Embryonic facial prominence (tissue), 1 donor: ENCODE data around the gene ENO2.
"Not testable (repeated sequence)": the region's sequence is repeated elsewhere in the genome, so short reads cannot be mapped to it uniquely, and the experiment has no call there.

ENCODE experiments used
- DNase-seq: peaks from one replicate; pipeline ENCODE4 v3.0.0-alpha.2; 2016; ENCODE audit errors: extremely low spot score

Gene ENO2

DNA sequence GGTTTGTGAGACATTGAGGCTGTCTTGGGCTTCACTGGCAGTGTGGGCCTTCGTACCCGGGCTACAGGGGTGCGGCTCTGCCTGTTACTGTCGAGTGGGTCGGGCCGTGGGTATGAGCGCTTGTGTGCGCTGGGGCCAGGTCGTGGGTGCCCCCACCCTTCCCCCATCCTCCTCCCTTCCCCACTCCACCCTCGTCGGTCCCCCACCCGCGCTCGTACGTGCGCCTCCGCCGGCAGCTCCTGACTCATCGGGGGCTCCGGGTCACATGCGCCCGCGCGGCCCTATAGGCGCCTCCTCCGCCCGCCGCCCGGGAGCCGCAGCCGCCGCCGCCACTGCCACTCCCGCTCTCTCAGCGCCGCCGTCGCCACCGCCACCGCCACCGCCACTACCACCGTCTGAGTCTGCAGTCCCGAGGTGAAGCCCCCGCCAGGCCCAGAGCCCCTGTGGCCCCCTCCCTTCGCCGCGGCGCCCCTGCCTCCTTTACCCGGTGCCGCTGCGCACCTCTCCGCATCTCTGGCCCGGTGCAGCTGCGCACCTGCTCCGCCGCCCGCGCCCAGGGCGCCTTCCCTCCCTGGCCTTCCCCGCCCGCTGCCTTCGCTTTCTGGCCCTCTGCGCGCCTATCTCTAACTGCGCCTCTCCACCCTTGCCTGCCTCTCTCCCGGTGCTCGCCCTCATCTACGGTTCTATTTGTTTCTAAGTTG is at the start of gene ENO2:
ENO2 (plus strand) TSS at position 335 of the 701 bp plus-strand sequence. CDS start 1,253 bp downstream, outside the sequence.
- DNase-seq, result no peak

DNA sequence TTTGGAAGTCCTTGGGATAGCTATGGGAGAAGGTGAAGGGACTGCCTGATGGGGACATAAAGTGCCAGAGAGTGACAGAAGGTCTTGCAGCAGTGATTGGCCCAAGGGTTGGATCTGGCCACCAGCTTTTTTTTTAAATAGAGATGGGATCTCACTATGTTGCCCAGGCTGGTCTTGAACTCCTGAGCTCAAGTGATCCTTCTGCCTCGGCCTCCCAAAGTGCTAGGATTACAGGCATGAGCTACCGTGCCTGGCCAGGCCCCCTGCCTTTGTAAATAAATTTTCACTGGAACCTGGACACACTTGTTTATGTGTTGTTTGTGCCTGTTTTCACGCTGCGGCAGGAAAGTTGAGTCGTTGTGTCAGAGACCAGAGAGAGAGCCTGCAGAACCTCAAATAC is 49.1 kb upstream of the ENO2 start:
- not testable (repeated sequence) for DNase-seq

DNA sequence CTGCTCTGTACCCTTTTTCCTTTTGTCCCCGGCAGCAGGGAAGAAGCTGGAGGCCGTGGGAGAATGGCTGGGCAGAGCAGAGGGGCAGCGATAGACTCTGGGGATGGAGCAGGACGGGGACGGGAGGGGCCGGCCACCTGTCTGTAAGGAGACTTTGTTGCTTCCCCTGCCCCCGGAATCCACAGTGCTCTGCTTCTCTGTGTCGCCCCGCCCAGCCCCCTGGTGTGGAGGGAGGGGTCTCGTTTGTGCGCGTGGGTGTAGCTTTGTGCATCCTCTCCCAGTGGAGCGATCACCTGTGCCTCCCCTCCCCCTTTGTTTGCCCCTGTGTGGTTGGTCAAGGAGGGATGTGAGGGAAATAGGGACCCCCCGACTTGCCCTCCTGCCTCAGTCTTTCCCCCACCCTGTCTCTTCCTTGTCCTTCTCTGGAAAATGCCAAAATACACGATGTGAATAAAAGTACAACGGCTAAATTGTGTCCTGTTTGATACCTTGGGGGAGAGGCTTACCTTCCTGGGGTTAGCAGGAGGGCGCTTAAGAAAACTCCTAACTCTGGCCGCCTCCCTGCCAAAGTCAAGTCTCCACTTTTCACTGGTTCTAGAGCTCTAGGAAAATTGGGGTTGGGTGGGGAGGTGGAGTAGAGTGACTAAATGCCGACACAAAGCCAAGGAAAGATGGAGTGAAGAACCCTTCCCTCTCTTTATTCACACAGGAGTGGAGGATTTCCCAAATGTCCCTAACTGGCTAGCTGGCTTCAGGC is 48.0 kb upstream of the ENO2 start:
- DNase-seq, result no peak

DNA sequence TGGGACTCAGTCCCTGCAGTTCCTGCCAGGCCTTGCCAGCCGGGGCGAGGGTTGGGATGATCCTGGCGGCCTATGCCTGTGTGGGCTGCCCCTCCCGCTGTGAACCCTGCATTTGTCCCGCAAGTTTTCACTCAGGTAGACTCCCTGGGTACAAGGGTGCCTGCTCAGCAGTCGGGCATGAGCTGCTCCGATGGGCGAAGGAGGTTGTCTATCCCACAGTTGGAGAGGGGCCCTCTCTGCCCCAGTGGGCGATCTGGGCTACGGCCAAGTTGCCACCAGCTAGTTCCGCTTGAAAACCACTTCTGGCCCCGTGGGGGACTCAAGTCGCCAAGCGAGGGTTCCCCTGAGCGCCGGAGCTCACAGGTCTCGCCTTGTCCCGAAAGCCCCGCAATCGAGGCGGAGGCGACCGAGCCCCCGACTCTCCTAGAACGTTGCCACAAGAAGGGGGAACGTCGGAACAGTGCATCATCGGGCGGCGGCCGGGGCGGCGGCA is 47.4 kb upstream of the ENO2 start:
- DNase-seq, result no peak

DNA sequence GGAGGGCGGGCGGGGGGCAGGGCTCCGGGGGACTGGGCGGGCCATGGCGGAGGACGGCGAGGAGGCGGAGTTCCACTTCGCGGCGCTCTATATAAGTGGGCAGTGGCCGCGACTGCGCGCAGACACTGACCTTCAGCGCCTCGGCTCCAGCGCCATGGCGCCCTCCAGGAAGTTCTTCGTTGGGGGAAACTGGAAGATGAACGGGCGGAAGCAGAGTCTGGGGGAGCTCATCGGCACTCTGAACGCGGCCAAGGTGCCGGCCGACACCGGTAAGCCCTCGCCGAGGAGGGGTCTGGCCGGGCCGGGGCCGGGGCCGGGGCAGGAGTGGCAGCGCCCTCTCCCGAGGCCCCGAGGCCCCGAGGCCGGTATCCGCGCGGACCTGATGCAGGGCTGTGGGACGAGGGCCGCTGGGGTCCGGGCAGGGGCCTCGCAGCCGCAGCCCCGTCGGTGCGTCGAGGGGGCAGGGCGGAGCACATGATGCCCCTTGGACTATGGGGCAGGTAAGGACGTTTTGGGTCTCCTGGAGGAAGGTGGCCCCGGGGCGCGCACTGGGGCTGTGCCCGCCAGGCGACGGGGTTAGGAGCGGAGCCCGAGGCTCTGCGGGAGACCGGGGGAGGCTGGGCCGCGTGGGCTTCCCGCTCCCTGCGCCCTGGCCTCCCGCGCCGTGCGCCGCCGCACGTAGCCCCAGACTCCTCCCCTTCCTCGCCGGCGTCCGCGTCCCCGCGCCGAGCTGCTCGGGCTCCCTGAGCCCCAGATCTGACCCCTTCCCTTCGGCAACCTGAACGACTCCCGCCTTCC is 46.8 kb upstream of the ENO2 start, which contains the start of gene TPI1:
TPI1 (plus strand) TSS at position 119 of the 798 bp plus-strand sequence; CDS start at position 155, 36 bp downstream.
- peak; percentile 64 for DNase-seq

DNA sequence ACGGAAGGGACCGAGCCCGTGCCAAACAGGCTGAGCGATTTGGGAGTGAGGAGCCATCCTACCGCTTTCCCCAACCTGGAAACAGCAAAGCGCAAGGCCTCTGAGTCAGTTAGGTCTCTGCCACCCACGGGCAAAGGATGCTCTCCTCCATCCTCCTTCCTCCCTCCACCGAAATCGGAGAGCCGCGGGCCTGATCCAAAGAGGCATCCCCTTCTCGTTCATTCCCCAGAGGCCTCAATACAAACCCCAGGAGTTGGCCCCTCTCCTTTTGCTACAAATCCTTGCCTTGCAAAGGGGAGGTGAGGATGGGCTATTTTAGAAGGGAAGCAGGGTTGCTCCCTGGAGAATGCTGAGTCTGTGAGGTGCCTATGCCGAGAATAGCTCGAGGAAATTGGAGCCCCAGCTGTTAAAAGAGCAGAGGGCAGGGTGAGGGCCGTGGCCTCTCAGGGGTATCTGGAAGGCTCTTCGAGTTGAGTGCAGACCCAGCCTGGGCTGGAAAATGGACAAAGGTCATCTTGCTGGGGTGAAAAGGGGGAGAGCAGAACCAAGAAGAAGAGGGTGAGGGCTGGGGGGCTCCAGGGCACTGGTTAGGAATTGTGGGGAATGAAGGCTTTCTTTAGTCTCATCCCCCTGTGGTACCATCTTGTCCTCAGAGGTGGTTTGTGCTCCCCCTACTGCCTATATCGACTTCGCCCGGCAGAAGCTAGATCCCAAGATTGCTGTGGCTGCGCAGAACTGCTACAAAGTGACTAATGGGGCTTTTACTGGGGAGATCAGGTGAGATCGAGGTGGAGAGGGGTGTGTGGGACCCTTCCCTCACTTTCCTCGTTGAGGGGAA is 46.0 kb upstream of the ENO2 start:
- no peak for DNase-seq

DNA sequence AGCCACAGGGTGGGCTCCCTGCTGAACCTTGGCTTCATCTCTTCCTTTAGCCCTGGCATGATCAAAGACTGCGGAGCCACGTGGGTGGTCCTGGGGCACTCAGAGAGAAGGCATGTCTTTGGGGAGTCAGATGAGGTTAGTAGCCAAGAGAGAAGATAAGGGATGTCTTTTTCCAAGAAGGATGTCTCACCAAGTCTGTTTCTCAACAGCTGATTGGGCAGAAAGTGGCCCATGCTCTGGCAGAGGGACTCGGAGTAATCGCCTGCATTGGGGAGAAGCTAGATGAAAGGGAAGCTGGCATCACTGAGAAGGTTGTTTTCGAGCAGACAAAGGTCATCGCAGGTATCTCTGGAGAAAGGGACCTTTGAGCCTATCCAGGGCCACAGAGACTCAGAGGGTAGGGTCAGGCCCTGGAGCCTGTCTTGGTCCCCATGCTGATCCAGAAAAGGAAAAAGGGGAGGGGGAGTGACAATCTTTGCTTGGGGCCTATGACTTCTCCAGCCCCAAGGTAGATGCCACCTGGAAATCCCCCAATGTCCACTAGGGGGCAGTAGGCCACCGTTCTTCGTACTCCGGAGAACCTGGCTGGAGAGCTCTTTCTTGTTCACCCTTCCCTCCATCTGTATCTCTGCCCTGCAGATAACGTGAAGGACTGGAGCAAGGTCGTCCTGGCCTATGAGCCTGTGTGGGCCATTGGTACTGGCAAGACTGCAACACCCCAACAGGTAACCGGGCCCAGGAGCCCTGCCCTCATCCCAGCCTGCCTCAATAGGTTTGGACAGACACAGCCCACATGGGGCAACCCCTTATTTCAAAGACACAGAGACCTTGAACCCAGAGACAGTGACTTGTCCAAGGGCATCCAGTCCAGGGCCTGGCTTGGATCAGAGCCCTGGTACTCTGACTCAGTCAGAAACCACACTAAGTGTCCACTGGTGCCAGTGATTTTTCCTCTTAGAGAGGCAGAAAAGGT is 45.0 kb upstream of the ENO2 start:
- peak; percentile 61 for DNase-seq

DNA sequence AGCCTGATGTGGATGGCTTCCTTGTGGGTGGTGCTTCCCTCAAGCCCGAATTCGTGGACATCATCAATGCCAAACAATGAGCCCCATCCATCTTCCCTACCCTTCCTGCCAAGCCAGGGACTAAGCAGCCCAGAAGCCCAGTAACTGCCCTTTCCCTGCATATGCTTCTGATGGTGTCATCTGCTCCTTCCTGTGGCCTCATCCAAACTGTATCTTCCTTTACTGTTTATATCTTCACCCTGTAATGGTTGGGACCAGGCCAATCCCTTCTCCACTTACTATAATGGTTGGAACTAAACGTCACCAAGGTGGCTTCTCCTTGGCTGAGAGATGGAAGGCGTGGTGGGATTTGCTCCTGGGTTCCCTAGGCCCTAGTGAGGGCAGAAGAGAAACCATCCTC is 44.1 kb upstream of the ENO2 start:
- DNase-seq, result not testable (repeated sequence)

DNA sequence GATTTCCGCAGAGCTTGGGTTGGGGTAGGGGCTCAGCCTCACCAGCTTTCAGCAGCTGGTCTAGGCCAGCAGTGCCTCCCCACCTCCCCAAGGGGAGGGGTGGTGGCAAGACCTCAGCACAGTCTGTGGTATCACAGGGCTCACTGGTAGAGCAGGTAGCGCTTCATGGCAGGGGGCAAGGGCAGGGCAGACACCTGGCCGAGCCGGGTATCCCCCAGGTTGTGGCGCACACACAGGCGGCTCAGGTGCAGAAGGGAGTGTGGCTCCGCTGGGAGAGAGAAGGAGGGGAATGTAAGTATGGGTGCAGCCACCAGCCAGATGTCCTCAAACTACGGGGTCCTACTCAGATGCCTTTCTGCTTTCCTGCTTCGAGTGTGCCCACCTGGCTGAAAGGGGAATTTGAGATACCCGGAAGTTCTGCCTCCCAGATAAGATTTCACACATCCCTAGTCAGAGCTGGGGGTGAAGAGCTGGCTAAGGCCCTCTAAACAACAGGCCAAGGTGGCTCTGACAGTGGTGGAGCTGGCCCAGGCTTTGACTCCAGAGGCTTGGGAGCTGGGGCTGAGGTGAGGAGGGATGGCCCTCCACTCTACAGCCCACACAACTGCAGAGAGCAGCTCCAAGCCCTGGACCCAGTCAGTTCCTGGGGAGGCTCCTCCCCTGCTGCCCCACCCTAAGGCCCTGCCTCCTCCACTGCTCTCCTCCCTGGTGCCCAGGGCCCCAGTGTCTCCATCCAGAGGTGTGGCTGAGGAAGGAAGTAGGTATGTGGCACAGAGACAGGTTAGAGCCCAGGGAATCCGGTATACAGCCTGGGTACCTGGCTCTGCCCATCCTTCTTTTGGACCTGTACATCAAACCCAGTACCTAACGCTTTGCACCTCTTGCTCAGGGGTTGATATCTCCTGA is 43.1 kb upstream of the ENO2 start:
- DNase-seq, result no peak

DNA sequence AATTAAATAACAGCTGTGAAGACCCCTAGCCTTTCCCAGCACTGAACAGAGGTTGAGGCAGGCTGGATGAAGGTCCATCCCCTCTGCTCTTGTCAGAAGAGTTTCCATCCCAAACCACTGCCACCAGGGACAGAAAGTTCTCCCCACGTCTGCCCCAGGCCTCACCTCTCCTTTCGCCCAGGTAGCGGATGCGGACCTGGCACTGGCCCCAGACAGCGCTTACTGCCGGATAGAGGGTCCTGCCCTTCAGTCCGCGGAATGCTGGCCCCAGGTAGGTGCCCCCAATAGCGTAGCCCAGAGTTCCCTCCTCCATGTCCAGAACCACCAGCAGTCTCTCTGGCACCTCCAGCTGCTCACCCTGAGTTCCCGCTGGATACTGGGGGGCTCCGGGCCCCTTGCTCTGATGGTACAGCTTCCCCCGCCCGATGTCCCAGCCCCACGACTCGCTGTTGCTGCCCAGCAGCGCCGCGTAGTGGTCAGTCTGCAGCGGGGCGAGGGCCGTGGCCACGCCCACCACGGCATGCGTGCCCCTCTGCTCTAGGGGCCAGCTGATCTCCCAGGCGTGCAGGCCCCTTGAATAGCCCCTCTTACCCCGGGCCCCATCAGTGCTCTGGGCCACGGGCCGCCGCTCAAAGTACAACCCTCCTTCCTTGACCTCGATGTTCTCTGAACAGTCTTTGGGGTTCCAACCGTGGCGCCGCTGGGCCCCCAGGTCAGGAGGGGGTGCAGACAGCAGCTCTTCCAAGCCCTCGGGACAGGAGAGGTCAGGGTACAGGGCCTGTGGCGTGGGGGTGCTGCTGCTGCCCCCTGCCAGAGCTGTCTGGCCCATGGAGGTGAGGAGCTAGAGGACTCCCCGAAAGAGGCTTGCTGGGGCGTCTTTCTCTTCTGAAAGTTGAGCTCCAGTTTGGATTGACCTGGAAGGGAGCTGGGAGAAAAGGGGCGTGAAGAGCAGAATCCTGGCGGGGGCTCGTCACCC is 42.0 kb upstream of the ENO2 start:
- DNase-seq, result no peak

DNA sequence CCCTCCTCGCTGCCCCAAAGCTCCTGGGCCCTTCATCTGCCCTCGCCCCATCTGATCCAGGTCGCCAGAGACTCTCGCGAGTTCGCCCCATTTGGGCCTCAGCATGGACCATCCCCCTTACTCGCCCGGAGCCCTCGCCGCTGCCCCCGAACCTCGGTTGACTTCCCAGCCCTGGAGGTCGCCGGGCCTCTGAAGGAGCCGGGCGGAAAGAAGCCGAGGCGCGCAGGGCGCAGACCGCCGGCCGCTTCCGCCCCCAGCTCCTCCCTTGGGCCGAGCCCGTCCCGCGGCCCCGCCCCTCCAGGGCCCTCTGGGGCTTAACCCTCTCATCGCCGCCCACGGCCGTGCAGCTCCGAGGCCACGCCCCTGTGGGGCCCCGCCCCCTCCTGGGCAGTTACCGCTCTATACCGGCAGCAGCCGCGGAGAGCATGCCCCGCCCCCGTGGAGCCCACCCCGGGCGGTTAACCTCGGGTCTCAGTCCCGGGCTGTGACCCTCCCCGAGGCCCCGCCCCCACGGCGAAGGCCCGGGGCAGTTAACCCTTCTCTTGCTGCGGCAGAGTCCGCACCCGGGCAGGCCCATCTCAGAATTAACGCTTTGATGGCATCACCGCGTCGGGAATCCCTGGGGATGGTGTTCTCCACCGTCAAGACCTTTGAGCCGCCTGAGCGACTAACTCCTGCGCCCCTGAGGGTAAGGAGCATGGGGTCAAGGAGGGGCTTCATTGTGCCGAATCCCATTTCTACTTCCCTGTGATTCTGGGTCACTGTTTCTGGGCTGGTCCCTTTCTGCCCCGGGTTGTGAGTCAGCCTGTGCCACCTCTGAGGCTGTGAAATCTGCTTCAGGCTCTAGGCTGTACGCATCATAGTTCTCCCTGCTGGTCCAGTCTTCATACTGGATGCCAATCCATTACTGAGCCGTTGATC is 41.0 kb upstream of the ENO2 start, which contains the start of gene SPSB2:
SPSB2 (minus strand) TSS at position 210 of the 921 bp plus-strand sequence. CDS start 402 bp downstream, outside the sequence.
- DNase-seq, result peak; percentile 70

DNA sequence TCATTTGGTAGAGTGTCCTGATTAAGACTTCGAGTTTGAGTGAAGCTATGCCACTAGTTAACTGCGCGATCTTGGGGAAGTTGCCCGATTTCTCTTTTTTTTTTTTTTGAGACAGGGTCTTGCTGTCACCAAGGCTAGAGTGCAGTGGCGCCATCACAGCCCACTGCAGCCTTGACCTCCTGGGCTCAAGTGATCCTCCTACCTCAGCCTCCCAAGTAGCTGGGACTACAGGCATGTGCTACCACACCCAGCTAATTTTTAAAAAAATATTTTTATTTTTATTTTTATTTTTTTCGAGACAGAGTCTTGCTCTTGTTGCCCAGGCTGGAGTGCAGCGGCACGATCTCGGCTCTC is 40.4 kb upstream of the ENO2 start:
- not testable (repeated sequence) for DNase-seq

DNA sequence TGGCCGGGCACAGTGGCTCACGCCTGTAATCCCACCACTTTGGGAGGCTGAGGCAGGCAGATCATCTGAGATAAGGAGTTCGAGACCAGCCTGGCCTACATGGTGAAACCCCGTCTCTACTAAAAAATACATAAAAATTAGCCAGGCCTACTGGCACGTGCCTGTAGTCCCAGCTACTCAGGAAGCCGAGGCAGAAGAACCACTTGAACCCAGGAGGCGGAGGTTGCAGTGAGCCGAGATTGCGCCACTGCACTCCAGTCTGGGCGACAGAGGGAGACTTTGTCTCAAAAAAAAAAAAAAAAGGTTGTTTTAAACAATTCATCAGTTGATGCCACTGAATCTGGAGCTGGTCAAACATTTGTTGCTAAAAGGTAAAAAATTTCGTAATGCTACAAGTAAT is 34.6 kb upstream of the ENO2 start:
- DNase-seq, result not testable (repeated sequence)

DNA sequence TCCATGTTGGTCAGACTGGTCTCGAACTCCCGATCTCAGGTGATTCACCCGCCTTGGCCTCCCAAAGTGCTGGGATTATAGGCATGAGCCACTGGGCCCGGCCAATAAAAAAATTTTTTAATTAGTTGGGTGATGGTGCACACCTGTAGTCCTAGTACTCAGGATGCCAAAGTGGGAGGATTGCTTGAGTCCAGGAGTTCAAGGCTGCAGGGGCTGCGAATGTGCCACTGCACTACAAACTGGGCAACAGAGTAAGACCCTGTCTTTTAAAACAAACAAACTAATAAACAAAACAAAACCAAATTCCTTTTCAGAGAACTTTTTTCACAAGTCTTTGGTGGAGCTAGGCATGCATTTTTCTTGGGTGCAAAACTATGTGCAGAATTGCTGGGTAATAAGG is 31.1 kb upstream of the ENO2 start:
- no peak for DNase-seq

DNA sequence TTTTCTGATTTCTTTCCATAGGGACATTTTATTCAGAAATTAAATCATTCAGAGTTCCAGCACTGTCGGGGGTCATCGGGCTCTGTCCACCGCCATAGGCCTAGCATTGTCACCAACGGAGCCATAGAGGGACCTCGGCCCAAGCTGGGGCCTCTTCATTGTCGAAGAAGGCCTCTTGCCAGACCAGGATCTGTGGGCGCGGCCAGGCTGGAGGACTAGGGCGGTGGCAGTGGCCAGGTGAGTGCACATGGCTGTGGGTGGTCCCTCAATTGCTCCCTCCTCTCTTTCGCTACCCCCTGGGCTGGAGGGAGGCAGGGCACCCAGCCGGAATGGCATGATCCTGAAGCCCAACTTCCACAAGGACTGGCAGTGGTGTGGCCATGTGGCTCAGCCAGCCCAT is 30.7 kb upstream of the ENO2 start:
- DNase-seq, result no peak

DNA sequence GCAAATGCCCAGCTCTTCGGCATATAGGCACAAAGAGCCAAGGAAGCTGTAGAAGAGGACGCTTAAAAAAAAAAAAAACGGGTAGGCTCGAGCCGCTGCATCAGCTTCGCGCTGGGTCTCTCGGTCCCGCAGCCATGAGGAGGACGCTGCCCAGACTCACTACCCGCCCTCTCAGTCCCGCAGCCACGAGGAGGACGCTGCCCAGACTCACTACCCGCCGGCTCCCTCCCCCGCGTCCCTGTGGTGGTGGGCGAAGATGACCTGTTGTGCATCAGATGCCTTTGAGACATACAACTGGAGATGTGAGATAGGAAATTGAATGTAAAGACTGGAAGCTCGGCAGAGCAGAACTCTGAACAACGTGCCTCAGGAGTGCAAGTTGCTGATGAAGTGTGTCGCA is 29.8 kb upstream of the ENO2 start:
- DNase-seq, result no peak
